Activated T-helper 9 cell treated with anti-CD3 and anti-CD28 coated beads, Interleukin-2, amount 50 U/mL, for 16 hours (primary cell): ENCODE measurements around the gene CCN2.

Experiments
- DNase-seq: peaks from one replicate; pipeline ENCODE4 v3.0.0-alpha.2; 2020; ENCODE audit warnings: low read depth

Gene CCN2

GRCh38 chr6:131950767-131951575, at the start of gene CCN2:
TSS of gene CCN2 (minus strand) at chr6:131951372. CDS start at chr6:131951172, 200 bp downstream.
- DNase-seq = no peak

GRCh38 chr6:132000296-132000695, 49.1 kb upstream of the CCN2 start:
- no peak for DNase-seq

- DNase-seq = no peak
Measured at GRCh38 chr6:131999545-132000146, 48.5 kb upstream of the CCN2 start.

- no peak for DNase-seq
Measured at GRCh38 chr6:131998255-131998982, 47.2 kb upstream of the CCN2 start.

- no peak for DNase-seq
Measured at GRCh38 chr6:131997429-131998153, 46.4 kb upstream of the CCN2 start.

- DNase-seq = no peak
Measured at GRCh38 chr6:131995917-131996316, 44.7 kb upstream of the CCN2 start.

GRCh38 chr6:131992557-131992956, 41.4 kb upstream of the CCN2 start:
- no peak for DNase-seq

- DNase-seq = no peak
Measured at GRCh38 chr6:131989036-131989435, 37.9 kb upstream of the CCN2 start.

GRCh38 chr6:131982740-131983259, 31.6 kb upstream of the CCN2 start:
- no peak for DNase-seq

GRCh38 chr6:131981624-131981978, 30.4 kb upstream of the CCN2 start:
- DNase-seq = no peak

- DNase-seq = no peak
Measured at GRCh38 chr6:131980791-131981623, 29.8 kb upstream of the CCN2 start.

GRCh38 chr6:131980338-131980790, 29.2 kb upstream of the CCN2 start:
- no peak for DNase-seq

GRCh38 chr6:131979515-131980337, 28.6 kb upstream of the CCN2 start:
- no peak for DNase-seq

- no peak for DNase-seq
Measured at GRCh38 chr6:131978522-131978921, 27.4 kb upstream of the CCN2 start.

GRCh38 chr6:131976545-131977061, 25.4 kb upstream of the CCN2 start:
- DNase-seq = no peak

- no peak for DNase-seq
Measured at GRCh38 chr6:131972741-131973140, 21.6 kb upstream of the CCN2 start.

- no peak for DNase-seq
Measured at GRCh38 chr6:131970076-131970859, 19.1 kb upstream of the CCN2 start.

GRCh38 chr6:131968656-131969055, 17.5 kb upstream of the CCN2 start:
- no peak for DNase-seq

- no peak for DNase-seq
Measured at GRCh38 chr6:131967948-131968347, 16.8 kb upstream of the CCN2 start.
